Skeletal muscle satellite cell (primary cell): ENCODE results near the gene HSPG2.
A peak's percentile ranks its signal among the peaks of the same experiment; 100 is the strongest.

Experiments used
- H3K27me3 ChIP-seq: 2 replicates; pipeline ENCODE4 v1.7.0; 2013; ENCODE audit warnings: low read length; ENCODE audit not compliant: control insufficient read depth, insufficient read depth
- H3K36me3 ChIP-seq: 2 replicates; pipeline ENCODE4 v1.7.0; 2013; ENCODE audit warnings: mild to moderate bottlenecking, control low read depth, low read length; ENCODE audit not compliant: insufficient read depth
- H3K4me1 ChIP-seq: 2 replicates; pipeline ENCODE4 v1.7.0; 2013; ENCODE audit warnings: low read length; ENCODE audit not compliant: control insufficient read depth, insufficient read depth
- H3K4me2 ChIP-seq: 2 replicates; pipeline ENCODE4 v1.7.0; 2013; ENCODE audit warnings: mild to moderate bottlenecking, low read length
- H3K4me3 ChIP-seq: 2 replicates; pipeline ENCODE4 v1.7.0; 2013; ENCODE audit warnings: low read length
- H3K9ac ChIP-seq: 2 replicates; pipeline ENCODE4 v1.7.0; 2013; ENCODE audit warnings: mild to moderate bottlenecking, low read depth, low read length, moderate library complexity
- H3K9me3 ChIP-seq: replicated peaks from 2 replicates; pipeline ENCODE4 v1.7.0; 2013; ENCODE audit warnings: mild to moderate bottlenecking, control low read depth, low read length

HSPG2 gene

GRCh38 chr1:21938732-21939538, 1.8 kb upstream of the HSPG2 start:
- Histone ChIP-seq H3K4me3 (no peak overlapping the region), H3K4me1 (peaks cover 58% of the 10 kb centered on the region), H3K36me3 (no peaks in the 10 kb centered on the region), H3K9ac (peak overlapping the region; percentile 53), H3K4me2 (peak overlapping the region; percentile 15), H3K27me3 (no peaks in the 10 kb centered on the region), H3K9me3 (no peaks in the 10 kb centered on the region)

GRCh38 chr1:21937372-21938121, 437 bp upstream of the HSPG2 start:
- Histone ChIP-seq H3K4me1 (peaks cover 63% of the 10 kb centered on the region), H3K27me3 (no peaks in the 10 kb centered on the region), H3K4me2 (peak overlapping the region; percentile 68), H3K4me3 (peak overlapping the region; percentile 41), H3K36me3 (peaks cover 4% of the 10 kb centered on the region), H3K9me3 (no peaks in the 10 kb centered on the region), H3K9ac (peak overlapping the region; percentile 66)

GRCh38 chr1:21936366-21937031, 611 bp downstream of the HSPG2 start:
- Histone ChIP-seq H3K4me3 (peak overlapping the region; percentile 93), H3K4me1 (peaks cover 71% of the 10 kb centered on the region), H3K36me3 (peaks cover 4% of the 10 kb centered on the region), H3K9me3 (no peaks in the 10 kb centered on the region), H3K27me3 (no peaks in the 10 kb centered on the region), H3K9ac (peak overlapping the region; percentile 87), H3K4me2 (peak overlapping the region; percentile 87)

GRCh38 chr1:21935891-21936365, 1.2 kb downstream of the HSPG2 start:
- H3K9ac ChIP-seq, result peak overlapping the region; percentile 87
- peak overlapping the region; percentile 87 for H3K4me2 ChIP-seq
- peaks cover 4% of the 10 kb centered on the region for H3K36me3 ChIP-seq
- no peaks in the 10 kb centered on the region for H3K27me3 ChIP-seq
- H3K9me3 ChIP-seq, result no peaks in the 10 kb centered on the region
- H3K4me3 ChIP-seq, result peak overlapping the region; percentile 93
- H3K4me1 ChIP-seq, result peaks cover 76% of the 10 kb centered on the region

GRCh38 chr1:21935393-21935804, 1.7 kb downstream of the HSPG2 start:
- Histone ChIP-seq H3K27me3 (no peaks in the 10 kb centered on the region), H3K4me3 (peak overlapping the region; percentile 93), H3K36me3 (peaks cover 4% of the 10 kb centered on the region), H3K4me2 (peak overlapping the region; percentile 87), H3K9me3 (no peaks in the 10 kb centered on the region), H3K4me1 (peaks cover 80% of the 10 kb centered on the region), H3K9ac (peak overlapping the region; percentile 87)

GRCh38 chr1:21933397-21934248, 3.5 kb downstream of the HSPG2 start:
- H3K4me1 ChIP-seq, result peaks cover 71% of the 10 kb centered on the region
- peak overlapping the region; percentile 62 for H3K4me3 ChIP-seq

GRCh38 chr1:21932127-21932526, 5.0 kb downstream of the HSPG2 start:
- H3K9ac ChIP-seq, result peak overlapping the region; percentile 87
- H3K4me2 ChIP-seq, result peak overlapping the region; percentile 87
- no peaks in the 10 kb centered on the region for H3K9me3 ChIP-seq
- peak overlapping the region; percentile 49 for H3K4me3 ChIP-seq
- H3K4me1 ChIP-seq, result peaks cover 74% of the 10 kb centered on the region
- peaks cover 13% of the 10 kb centered on the region for H3K36me3 ChIP-seq
- no peaks in the 10 kb centered on the region for H3K27me3 ChIP-seq

More at GRCh38 chr1:21933397-21934248, 3.5 kb downstream of the HSPG2 start:
- peak overlapping the region; percentile 87 for H3K9ac ChIP-seq
- no peaks in the 10 kb centered on the region for H3K9me3 ChIP-seq
- H3K4me2 ChIP-seq, result peak overlapping the region; percentile 87
- no peaks in the 10 kb centered on the region for H3K27me3 ChIP-seq
- peaks cover 8% of the 10 kb centered on the region for H3K36me3 ChIP-seq

GRCh38 chr1:21931171-21932093, 5.7 kb downstream of the HSPG2 start:
- Histone ChIP-seq H3K4me1 (peaks cover 81% of the 10 kb centered on the region), H3K36me3 (peaks cover 13% of the 10 kb centered on the region), H3K4me3 (peak overlapping the region; percentile 49), H3K9ac (peak overlapping the region; percentile 87), H3K9me3 (no peaks in the 10 kb centered on the region), H3K4me2 (peak overlapping the region; percentile 87), H3K27me3 (no peaks in the 10 kb centered on the region)

- Histone ChIP-seq H3K4me2 (peak overlapping the region; percentile 87), H3K4me1 (peaks cover 87% of the 10 kb centered on the region), H3K9me3 (no peaks in the 10 kb centered on the region), H3K9ac (peak overlapping the region; percentile 87), H3K4me3 (peak overlapping the region; percentile 8), H3K36me3 (peaks cover 13% of the 10 kb centered on the region), H3K27me3 (no peaks in the 10 kb centered on the region)
These were observed 6.4 kb downstream of the HSPG2 start for GRCh38 chr1:21930629-21931170.
